Stimulated activated CD4-positive, alpha-beta T cell treated with anti-CD3 and anti-CD28 coated beads, Interleukin-2, amount 100 ng/mL, for 4 hours (primary cell): ENCODE measurements around the gene GRK6.

Experiments
- DNase-seq: peaks from one replicate; pipeline ENCODE4 v3.0.0-alpha.2; 2020; ENCODE audit warnings: low read depth

GRK6 gene

DNA sequence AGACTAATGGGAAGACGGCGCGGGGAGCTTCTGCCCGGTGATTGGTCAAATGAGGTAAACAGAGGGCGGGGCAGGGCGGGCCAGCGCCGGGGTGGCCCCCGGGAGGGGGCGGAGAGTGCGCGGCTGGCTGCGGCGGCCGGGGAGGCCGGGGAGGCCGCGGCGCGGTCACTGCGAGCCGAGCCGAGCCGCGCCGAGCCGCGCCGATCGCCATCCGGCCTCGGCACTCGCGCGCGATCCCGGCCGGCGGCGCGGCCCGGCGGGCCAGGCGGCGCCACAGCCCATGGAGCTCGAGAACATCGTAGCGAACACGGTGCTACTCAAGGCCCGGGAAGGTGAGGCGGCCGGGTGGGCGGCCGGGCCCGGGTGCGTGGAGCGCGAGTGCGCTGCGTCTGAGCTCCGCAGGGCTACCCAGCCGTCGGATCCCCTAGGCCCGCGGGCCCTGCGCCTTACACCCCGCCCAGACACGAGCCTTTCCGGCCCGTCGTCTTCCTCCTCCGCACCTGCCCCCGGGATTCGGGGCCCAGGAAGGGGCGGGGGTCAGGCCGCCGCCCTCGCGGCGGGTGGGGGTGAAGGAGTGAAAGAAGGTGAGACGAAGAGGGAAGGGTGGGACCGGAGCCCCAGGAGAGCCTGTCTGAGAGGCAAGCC lies at the start of gene GRK6:
Gene GRK6, plus strand, starts transcription at position 111 of the 645 bp plus-strand sequence. Its CDS starts 170 bp downstream, at position 281.
- DNase-seq: peak; percentile 59

- no peak for DNase-seq
Measured at GRCh38 chr5:177377851-177378776, 48.4 kb upstream of the GRK6 start.

DNA sequence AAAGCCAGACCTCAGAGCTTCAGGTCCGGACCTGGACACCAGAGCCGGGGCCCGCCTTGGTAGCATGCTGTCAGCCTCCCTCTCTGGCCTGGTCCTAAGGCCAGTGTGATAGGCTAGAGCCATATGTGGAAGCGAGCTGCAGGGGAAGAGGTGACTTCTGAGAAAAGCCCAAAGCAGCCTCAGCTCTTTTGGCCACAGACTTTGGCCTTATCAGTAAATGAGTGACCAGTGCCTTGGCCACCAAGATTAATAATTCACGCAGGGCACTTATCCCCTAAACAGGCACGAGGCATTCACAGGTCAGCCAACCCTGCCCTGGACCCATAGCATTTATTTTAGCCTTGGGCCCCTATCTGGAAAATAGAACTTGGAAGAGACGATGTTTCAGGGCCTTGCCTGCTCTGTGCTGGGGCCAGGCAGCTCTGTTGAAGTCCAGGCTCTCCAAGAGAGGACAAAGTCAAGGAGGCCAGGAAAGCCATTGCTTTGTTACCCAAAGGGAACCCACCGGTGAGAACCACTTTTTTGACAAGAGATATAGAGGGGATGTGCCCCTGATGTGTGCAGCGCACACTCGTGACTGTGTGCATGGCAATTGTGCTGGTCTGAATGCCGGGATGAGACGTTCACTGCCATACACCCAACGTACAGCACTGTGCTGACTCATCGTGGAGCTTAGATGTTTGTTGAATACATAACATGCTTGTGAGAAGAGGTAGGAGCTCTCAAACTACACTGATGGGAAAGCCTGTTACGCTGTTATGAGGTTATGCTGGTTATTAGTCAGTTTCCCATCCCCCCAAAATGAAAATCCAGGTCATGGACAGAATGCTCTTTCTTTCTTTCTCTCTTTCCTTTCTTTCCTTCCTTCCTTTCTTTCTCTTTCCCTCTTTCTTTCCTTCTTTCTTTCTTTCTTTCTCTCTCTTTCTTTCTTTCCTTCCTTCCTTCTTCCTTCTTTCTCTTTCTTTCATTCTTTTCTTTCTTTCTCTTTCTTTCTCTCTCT lies 47.3 kb upstream of the GRK6 start:
- no peak for DNase-seq

DNA sequence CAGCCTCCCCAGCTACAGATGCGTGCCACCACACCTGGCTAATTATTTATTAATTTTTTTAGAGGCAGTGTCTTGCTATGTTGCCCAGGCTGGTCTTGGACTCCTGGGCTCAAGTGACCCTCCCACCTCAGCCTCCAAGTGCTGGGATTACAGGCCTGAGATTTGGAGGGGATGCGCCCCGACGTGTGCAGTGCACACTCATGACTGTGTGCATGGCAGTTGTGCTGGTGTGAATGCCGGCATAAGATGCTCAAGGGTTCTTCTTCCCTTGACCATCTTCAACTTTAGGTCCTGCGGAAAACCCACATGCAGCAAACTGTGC lies 45.7 kb upstream of the GRK6 start:
- DNase-seq: no peak

DNA sequence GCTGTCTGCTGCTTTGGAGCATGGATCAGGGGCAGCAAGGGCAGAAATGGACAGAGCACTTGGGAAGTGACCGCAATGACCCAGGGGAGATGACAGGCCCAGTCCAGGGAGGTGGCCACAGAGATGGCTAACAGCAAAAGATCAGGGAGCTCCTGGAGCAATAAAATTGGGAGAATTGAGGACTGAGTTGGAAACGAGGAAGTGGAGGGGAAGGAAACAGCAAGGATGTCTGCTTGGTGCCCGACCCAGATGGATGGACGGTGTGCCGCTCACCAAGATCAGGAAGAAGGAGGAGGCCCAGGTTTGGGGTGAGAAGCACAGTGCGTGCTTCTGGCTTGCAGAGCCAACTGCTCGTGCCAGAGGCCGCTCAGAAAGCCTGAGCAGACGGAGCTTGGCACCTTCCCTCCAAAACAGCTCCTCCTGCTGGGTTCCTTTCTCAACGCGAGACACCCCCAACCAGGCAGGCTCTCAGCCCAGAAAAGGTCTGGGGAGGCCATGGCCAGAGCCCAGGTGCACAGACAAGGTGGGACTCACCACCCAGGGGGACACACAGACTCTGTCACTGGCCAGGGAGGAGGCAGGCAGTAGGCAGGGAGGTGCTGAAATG lies 44.0 kb upstream of the GRK6 start:
- DNase-seq: no peak

GRCh38 chr5:177383181-177383580 lies 43.3 kb upstream of the GRK6 start:
- DNase-seq: no peak

- no peak for DNase-seq
Measured at GRCh38 chr5:177384134-177384533, 42.3 kb upstream of the GRK6 start, which contains the start of gene SLC34A1. Gene SLC34A1 (plus strand): TSS chr5:177384434. CDS start chr5:177385742, 1,308 bp downstream.

DNA sequence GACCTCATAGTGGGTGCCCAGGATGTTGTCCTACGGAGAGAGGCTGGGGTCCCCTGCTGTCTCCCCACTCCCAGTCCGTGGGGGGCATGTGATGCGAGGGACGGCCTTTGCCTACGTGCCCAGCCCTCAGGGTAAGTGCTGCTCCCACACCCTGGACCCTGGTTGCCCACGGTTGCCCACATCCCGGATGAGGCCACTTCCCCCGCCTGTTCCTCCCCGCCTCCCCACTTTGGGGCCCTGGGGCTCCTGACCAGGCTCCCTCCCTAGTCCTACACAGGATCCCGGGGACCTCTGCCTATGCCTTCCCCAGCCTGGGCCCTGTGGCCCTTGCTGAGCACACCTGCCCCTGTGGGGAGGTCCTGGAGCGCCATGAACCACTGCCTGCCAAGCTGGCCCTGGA lies 40.8 kb upstream of the GRK6 start:
- no peak for DNase-seq

DNA sequence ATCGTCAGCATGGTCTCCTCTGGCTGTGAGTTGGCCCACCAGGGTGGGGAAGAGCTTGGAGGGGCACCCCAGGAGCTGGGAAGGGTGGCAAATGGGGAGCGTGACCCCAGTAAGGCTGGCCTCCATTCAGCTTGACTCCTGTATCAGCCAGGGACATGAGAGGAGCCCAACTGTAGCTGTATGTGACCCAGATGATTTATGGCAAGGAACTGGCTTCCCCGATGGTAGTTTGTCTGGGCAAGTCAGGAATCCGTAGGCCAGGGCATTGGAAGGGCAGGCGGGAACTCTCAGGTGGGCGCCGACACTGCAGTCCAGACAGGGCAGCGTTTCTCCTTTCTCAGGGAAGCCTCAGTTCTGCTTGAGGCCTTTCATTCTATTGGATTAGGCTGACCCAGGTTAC lies 39.9 kb upstream of the GRK6 start:
- DNase-seq: no peak

DNA sequence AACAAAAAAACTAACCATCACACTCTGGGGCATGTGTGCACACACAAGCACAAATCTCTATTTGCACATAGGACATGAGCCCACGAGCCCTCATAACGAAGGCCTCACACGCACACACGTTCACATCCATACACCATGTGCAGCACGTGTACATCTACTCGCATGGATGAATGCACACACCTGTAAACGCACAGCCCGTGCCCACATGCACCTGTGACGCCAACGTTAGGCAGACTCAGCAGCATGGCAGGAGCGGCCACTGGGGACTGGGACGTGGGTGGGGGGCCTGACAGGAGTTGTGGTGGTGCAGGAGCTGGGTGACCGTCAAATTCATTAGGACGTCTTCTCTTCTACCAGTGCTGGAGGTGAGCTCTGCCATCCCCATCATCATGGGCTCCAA lies 39.1 kb upstream of the GRK6 start:
- no peak for DNase-seq

- DNase-seq: no peak
Measured at GRCh38 chr5:177388521-177389052, 37.9 kb upstream of the GRK6 start.

DNA sequence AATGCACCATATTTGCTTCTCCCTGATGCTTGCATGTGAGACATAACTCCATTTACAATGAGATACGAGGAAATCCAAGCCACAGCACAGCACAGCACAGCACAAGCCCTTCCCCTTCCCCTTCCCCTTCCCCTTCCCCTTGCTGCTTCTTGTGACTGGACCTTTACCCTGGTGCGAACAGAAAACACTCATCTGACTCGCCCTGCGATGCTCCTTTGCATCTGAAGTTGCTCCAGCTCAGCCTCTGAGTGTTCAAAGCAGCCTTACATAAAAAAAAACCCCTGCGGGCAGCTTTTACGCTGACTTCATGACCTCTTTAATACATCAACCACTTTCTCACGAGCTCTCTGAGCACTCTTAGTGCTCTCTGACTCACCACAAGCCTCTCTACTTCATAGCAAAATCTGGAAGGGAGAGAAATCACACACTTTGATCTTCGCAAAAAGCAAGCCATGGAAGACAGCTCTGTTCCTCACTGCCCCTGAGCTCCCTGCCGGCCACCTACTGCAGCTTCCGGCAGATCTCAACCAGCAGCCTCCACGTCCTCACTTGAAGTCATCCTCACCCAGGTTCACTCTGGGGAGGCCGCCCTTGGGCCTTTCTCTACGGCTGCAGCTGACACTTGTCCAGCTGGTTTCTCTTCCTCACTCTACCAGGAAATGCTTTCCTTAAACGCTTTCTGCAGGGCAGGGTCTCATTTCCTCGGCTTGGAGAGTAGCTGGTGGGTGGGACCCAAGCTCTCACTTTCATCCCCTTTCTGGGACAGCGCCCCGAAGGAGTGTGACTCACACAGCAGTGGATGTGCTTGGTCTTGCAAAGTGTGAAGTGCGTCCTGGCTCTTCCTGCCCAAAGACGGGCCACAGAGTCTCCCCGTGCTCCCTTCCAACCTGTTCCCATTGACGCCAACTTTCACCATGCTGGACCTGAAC lies 37.0 kb upstream of the GRK6 start:
- DNase-seq: no peak

GRCh38 chr5:177390363-177391300 lies 35.8 kb upstream of the GRK6 start:
- peak; percentile 82 for DNase-seq

GRCh38 chr5:177392765-177393164 lies 33.7 kb upstream of the GRK6 start:
- no peak for DNase-seq

DNA sequence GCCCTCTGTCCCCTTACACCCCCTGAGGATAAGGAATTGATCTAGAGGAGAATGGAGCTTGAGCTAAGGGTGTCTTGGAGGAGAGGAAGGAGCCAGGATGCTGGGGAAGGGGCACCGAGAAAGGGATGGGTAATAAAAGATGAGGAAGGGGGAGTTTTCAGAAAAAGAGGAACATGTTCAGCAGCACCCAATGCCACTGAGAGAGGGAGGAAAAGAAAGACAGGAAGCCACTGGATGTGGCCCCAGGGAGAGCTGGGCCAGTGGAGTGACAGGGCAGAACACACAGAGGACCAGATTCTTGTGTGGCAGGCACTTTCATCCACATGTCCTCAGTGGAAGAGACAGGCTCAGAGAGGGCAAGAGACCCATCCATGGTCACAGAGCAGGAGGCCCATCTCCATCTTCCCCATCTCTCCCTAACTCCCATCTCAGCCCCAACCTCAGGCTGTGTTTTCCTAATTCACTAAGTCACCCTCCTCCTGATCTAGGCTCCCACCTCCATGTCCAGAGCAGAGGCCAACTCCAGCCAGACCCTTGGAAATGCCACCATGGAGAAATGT lies 33.2 kb upstream of the GRK6 start:
- no peak for DNase-seq

DNA sequence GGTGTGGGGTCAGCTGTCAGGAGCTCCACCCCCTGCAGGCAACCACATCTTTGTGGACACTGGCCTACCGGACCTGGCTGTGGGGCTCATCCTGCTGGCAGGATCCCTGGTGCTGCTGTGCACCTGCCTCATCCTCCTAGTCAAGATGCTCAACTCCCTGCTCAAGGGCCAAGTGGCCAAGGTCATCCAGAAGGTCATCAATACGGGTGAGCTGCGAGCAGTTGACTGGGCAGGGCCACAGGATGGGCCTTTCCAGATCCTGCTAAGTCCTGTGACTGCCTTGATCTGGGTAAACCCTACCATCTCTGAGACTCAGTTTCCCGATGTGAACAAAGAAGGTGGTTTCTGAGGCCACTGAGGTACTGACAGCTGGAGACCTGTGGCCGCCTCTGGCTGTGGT lies 32.5 kb upstream of the GRK6 start:
- no peak for DNase-seq

DNA sequence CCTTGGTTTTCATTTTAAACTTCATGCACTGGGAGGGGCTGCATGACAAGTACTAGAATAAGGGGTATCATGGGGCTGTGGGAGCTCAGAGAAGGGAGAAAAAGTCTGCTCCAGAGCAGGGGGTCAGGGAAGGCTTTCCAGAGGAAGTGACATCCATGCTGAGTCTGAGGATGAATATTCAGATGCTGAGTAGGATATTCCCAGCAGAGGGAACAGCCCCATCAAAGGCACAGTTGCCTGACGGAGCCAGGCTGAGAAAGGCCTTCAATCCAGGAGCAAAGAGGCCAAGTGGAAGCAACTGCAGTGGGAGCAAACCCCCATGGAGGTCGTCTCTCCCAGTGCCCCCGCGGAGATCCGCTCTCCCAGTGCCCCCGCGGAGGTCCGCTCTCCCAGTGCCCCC lies 30.4 kb upstream of the GRK6 start:
- DNase-seq: no peak

- DNase-seq: no peak
Measured at GRCh38 chr5:177396807-177397206, 29.7 kb upstream of the GRK6 start.

DNA sequence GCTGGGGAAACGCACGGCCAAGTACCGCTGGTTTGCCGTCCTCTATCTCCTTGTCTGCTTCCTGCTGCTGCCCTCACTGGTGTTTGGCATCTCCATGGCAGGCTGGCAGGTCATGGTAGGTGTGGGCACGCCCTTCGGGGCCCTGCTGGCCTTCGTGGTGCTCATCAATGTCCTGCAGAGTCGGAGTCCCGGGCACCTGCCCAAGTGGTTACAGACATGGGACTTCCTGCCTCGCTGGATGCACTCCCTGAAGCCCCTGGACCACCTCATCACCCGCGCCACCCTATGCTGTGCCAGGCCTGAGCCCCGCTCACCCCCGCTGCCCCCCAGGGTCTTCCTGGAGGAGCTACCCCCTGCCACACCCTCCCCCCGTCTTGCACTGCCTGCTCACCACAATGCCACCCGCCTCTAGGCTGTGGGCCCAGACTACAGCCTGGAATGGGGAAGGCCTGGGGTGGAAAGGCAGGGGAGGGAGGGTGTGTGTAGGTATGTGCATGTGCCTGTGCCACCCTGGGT lies 28.5 kb upstream of the GRK6 start:
- no peak for DNase-seq
